Neural cell (in vitro differentiated cells): ENCODE measurements around the gene TNRC6C. TPM values are rescaled to one million over a fixed set of nuclear protein-coding genes. Genes with fewer than 3 reads are reported as not detected.

Experiments
- H2AFZ ChIP-seq: fragments of 200-600, 300-800 bp; sonication (generic), shearing (Covaris generic); 2 replicates; pipeline ENCODE4 v1.6.0; 2014; ENCODE audit warnings: low read depth, mild to moderate bottlenecking, antibody characterized with exemption, low read length, moderate library complexity
- H3F3A ChIP-seq: fragments of 200-600 bp; shearing (Covaris generic); 2 replicates; pipeline ENCODE4 v1.6.1; 2016; ENCODE audit warnings: mild to moderate bottlenecking, moderate library complexity, mixed read lengths, antibody characterized with exemption, low read length; ENCODE audit not compliant: insufficient read depth, poor library complexity, severe bottlenecking
- H3K27ac ChIP-seq: fragments of 200-600, 300-800 bp; sonication (generic), shearing (Covaris generic); 2 replicates; pipeline ENCODE4 v1.5.1; 2014; ENCODE audit warnings: mild to moderate bottlenecking, low read length, moderate library complexity
- H3K27me3 ChIP-seq: fragments of 300-800, 200-600 bp; sonication (generic), shearing (Covaris generic); 2 replicates; pipeline ENCODE4 v1.6.0; 2014; ENCODE audit warnings: mild to moderate bottlenecking, low read depth, low read length, moderate library complexity; ENCODE audit not compliant: insufficient read depth
- H3K36me3 ChIP-seq: fragments of 300-800, 200-600 bp; sonication (generic), shearing (Covaris generic); 2 replicates; pipeline ENCODE4 v1.5.1; 2014; ENCODE audit warnings: mild to moderate bottlenecking, antibody characterized with exemption, low read length, moderate library complexity; ENCODE audit not compliant: insufficient read depth
- H3K4me2 ChIP-seq: fragments of 300-800, 200-600 bp; sonication (generic), shearing (Covaris generic); 2 replicates; pipeline ENCODE4 v1.6.0; 2014; ENCODE audit warnings: mild to moderate bottlenecking, low read length
- H3K4me3 ChIP-seq: fragments of 300-800, 200-600 bp; sonication (generic), shearing (Covaris generic); 2 replicates; pipeline ENCODE4 v1.5.1; 2014; ENCODE audit warnings: mild to moderate bottlenecking, low read length, moderate library complexity
- H3K79me2 ChIP-seq: fragments of 200-600 bp; shearing (Covaris generic); replicated peaks from 2 replicates; pipeline ENCODE4 v1.6.0; 2014; ENCODE audit warnings: mild to moderate bottlenecking, low read length, moderate library complexity; ENCODE audit not compliant: insufficient read depth
- H3K9ac ChIP-seq: fragments of 300-800, 200-600 bp; sonication (generic), shearing (Covaris generic); 2 replicates; pipeline ENCODE4 v1.6.1; 2016; ENCODE audit warnings: mild to moderate bottlenecking, low read length, mixed read lengths
- H3K9me2 ChIP-seq: fragments of 200-600 bp; shearing (Covaris generic); 2 replicates; pipeline ENCODE4 v1.6.1; 2016; ENCODE audit warnings: mild to moderate bottlenecking, low read length, mixed read lengths; ENCODE audit not compliant: insufficient read depth
- H3K9me3 ChIP-seq: fragments of 200-600, 300-800 bp; sonication (generic), shearing (Covaris generic); 2 replicates; pipeline ENCODE4 v1.6.1; 2016; ENCODE audit warnings: mild to moderate bottlenecking, mixed run types, low read length, moderate library complexity, mixed read lengths
- H4K20me1 ChIP-seq: fragments of 200-600 bp; shearing (Covaris generic); 2 replicates; pipeline ENCODE4 v1.6.1; 2016; ENCODE audit warnings: mild to moderate bottlenecking, mixed run types; ENCODE audit not compliant: insufficient read depth
- EP300 ChIP-seq: fragments of 450-650 bp; conservative IDR thresholded peaks from 2 replicates; pipeline ENCODE4 v1.6.1; 2014; ENCODE audit warnings: antibody characterized with exemption, mild to moderate bottlenecking, moderate library complexity; ENCODE audit not compliant: poor library complexity, severe bottlenecking
- EZH2 ChIP-seq: fragments of 200-600, 300-800 bp; shearing (Covaris generic), sonication (generic); IDR thresholded peaks from 2 replicates; pipeline ENCODE4 v1.6.1; 2014; ENCODE audit warnings: antibody characterized with exemption, low read length, borderline replicate concordance, mild to moderate bottlenecking; ENCODE audit not compliant: insufficient read depth, poor library complexity, severe bottlenecking
- MXI1 ChIP-seq: fragments of 450-650 bp; conservative IDR thresholded peaks from 2 replicates; pipeline ENCODE4 v1.6.1; 2014; ENCODE audit warnings: antibody characterized with exemption, mild to moderate bottlenecking; ENCODE audit not compliant: poor library complexity, severe bottlenecking
- POLR2AphosphoS5 ChIP-seq: IDR thresholded peaks from 2 replicates; pipeline ENCODE4 v1.6.1; 2012
- RAD21 ChIP-seq: fragments of 450-650 bp; conservative IDR thresholded peaks from 2 replicates; pipeline ENCODE4 v1.6.1; 2014; ENCODE audit warnings: antibody characterized with exemption, mild to moderate bottlenecking, moderate library complexity
- SMC3 ChIP-seq: fragments of 450-650 bp; conservative IDR thresholded peaks from 2 replicates; pipeline ENCODE4 v1.6.1; 2014; ENCODE audit warnings: antibody characterized with exemption, mild to moderate bottlenecking, moderate library complexity; ENCODE audit not compliant: poor library complexity
- TAF1 ChIP-seq: IDR thresholded peaks from 2 replicates; pipeline ENCODE4 v1.6.1; 2012; ENCODE audit warnings: low read depth
- polyA plus RNA-seq: library from polyadenylated mRNA; depleted of rRNA; stranded (reverse); fragments of >200 nt; gene quantifications from 2 replicates; pipeline ENCODE4 v1.2.3, GENCODE V29; 2014
- TF ChIP-seq, protein P1 (sequence below): fragments of 450-650 bp; IDR thresholded peaks from 2 replicates; pipeline ENCODE4 v1.5.1; 2014; ENCODE audit warnings: antibody characterized with exemption, mild to moderate bottlenecking, moderate library complexity; ENCODE audit not compliant: poor library complexity, severe bottlenecking
- TF ChIP-seq, protein P2 (sequence below): IDR thresholded peaks from 2 replicates; pipeline ENCODE4 v1.6.1; 2012; ENCODE audit warnings: borderline replicate concordance

Gene TNRC6C
- polyA plus RNA-seq, 1 donor from 2014 or later: 15.4 TPM

DNA sequence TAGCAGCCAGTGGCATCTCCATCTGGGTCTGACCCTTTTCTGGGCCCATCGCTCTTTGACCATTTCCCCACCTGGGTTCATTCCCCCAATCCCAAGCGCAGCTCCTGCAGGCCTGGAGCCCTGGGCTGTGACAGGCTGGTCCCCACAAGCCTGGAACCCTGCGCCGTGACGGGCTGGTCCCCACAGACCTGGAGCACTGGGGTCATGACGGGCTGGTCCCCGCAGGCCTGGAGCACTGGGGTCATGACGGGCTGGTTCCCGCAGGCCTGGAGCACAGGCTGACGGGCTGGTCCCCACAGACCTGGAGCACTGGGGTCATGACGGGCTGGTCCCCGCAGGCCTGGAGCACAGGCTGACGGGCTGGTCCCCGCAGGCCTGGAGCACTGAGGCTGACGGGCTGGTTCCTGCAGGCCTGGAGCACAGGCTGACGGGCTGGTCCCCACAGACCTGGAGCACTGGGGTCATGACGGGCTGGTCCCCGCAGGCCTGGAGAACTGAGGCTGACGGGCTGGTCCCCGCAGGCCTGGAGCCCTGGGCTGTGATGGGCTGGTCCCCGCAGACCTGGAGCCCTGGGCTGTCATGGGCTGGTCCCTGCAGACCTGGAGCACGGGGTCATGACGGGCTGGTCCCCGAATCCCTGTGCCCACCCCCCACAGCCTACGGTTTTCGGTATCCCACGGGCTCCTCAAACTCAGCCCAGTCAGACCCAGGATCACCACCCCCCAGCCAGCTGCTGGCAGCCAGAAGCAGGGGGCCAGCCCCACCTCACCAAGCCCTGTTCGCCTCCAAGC lies 153.4 kb downstream of the TNRC6C start:
- Histone ChIP-seq H3K36me3 (peaks cover 3% of the 10 kb centered on the region), H2AFZ (no peak overlapping the region), H3K27me3 (no peaks in the 10 kb centered on the region), H3K9me2 (no peaks in the 10 kb centered on the region), H3K4me2 (no peak overlapping the region), H3K27ac (no peak overlapping the region), H4K20me1 (no peaks in the 10 kb centered on the region), H3K79me2 (no peaks in the 10 kb centered on the region), H3F3A (no peaks in the 10 kb centered on the region), H3K9ac (no peak overlapping the region), H3K9me3 (no peaks in the 10 kb centered on the region), H3K4me3 (no peak overlapping the region)
- no peak for TF ChIP-seq RAD21
- TF ChIP-seq TAF1: no peak
- TF ChIP-seq SMC3: no peak
- no peak for TF ChIP-seq EP300
- TF ChIP-seq, protein P1, sequence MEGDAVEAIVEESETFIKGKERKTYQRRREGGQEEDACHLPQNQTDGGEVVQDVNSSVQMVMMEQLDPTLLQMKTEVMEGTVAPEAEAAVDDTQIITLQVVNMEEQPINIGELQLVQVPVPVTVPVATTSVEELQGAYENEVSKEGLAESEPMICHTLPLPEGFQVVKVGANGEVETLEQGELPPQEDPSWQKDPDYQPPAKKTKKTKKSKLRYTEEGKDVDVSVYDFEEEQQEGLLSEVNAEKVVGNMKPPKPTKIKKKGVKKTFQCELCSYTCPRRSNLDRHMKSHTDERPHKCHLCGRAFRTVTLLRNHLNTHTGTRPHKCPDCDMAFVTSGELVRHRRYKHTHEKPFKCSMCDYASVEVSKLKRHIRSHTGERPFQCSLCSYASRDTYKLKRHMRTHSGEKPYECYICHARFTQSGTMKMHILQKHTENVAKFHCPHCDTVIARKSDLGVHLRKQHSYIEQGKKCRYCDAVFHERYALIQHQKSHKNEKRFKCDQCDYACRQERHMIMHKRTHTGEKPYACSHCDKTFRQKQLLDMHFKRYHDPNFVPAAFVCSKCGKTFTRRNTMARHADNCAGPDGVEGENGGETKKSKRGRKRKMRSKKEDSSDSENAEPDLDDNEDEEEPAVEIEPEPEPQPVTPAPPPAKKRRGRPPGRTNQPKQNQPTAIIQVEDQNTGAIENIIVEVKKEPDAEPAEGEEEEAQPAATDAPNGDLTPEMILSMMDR: no peak
- TF ChIP-seq, protein P2, sequence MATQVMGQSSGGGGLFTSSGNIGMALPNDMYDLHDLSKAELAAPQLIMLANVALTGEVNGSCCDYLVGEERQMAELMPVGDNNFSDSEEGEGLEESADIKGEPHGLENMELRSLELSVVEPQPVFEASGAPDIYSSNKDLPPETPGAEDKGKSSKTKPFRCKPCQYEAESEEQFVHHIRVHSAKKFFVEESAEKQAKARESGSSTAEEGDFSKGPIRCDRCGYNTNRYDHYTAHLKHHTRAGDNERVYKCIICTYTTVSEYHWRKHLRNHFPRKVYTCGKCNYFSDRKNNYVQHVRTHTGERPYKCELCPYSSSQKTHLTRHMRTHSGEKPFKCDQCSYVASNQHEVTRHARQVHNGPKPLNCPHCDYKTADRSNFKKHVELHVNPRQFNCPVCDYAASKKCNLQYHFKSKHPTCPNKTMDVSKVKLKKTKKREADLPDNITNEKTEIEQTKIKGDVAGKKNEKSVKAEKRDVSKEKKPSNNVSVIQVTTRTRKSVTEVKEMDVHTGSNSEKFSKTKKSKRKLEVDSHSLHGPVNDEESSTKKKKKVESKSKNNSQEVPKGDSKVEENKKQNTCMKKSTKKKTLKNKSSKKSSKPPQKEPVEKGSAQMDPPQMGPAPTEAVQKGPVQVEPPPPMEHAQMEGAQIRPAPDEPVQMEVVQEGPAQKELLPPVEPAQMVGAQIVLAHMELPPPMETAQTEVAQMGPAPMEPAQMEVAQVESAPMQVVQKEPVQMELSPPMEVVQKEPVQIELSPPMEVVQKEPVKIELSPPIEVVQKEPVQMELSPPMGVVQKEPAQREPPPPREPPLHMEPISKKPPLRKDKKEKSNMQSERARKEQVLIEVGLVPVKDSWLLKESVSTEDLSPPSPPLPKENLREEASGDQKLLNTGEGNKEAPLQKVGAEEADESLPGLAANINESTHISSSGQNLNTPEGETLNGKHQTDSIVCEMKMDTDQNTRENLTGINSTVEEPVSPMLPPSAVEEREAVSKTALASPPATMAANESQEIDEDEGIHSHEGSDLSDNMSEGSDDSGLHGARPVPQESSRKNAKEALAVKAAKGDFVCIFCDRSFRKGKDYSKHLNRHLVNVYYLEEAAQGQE: no peak
- no peak for TF ChIP-seq POLR2AphosphoS5
- no peak for TF ChIP-seq MXI1
- TF ChIP-seq EZH2: no peak

DNA sequence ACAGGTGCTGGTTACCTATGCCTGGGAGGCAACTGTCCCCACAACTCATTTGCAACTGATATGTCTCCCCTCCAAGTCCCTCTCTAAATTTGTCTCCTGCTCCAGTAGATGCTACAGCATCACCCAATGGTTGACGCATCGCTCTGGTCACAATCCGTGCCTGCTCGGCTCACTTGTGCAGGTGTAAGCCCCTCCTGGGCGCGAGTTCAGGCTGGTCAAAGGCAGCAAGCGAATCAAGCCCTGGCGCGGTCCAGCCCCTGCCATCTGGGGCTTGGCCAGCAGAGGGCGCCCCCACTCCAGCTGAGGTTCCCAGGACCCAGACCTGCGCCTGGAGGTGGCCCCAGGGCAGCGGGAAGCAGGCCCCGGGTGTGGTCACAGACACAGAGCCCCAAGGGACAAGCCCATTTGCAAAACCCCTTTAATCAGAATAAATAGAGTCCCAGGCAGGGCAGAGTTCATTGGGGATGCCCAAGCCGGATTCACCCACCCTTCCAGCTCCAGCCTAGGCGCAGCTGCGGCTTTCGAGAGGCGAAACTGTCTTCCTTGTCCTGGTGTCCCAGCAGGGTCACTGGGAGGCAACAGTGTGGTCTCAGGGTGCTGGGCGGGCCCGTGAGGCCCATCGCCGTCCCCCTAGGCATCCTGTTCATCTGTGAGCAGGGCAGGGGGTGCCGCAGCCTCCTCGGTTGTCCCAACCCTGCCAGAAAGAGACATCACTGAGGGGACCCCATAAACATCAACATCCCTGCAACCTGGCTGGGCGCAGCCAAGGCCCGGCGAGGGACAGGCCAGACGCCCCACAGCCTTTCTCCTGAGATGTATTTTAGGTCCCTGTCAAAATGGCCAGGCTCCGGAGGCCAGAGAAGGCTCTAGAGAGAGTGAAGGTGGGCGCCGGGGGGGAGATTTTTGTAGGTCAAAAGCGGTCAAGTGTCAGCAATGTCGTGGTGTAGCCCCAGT lies 154.3 kb downstream of the TNRC6C start:
- no peaks in the 10 kb centered on the region for H3K9me3 ChIP-seq
- H3K9ac ChIP-seq: no peak overlapping the region
- no peaks in the 10 kb centered on the region for H4K20me1 ChIP-seq
- H2AFZ ChIP-seq: no peak overlapping the region
- no peaks in the 10 kb centered on the region for H3K79me2 ChIP-seq
- H3F3A ChIP-seq: no peaks in the 10 kb centered on the region
- no peak overlapping the region for H3K4me3 ChIP-seq
- H3K36me3 ChIP-seq: no peaks in the 10 kb centered on the region
- H3K27ac ChIP-seq: no peak overlapping the region
- H3K4me2 ChIP-seq: no peak overlapping the region
- no peaks in the 10 kb centered on the region for H3K9me2 ChIP-seq
- TF ChIP-seq POLR2AphosphoS5 (peak; percentile 19), SMC3 (peak; percentile 74), EZH2 (no peak), MXI1 (no peak), EP300 (no peak), RAD21 (peak; percentile 70)
- TF ChIP-seq, protein P2: no peak
- TF ChIP-seq, protein P1: peak; percentile 83
- H3K27me3 ChIP-seq: no peaks in the 10 kb centered on the region
